Bronchial epithelial cell (primary cell): ENCODE data around the gene MICAL3. TPM values are rescaled to one million over a fixed set of nuclear protein-coding genes. Genes with fewer than 3 reads are reported as not detected.
A peak's percentile ranks its signal among the peaks of the same experiment; 100 is the strongest.

ENCODE experiments used
- DNase-seq: peaks from one replicate; pipeline ENCODE4 v3.0.0-alpha.2; 2010; ENCODE audit warnings: low read depth
- FAIRE-seq: peaks from 2 replicates; lab custom pipeline; 2011; peaks lifted over from hg19 to GRCh38; lab: Jason Lieb, UNC
- H3K27me3 ChIP-seq: 2 replicates; pipeline ENCODE4 v1.5.1; 2011; ENCODE audit warnings: low read length; ENCODE audit not compliant: control insufficient read depth, insufficient read depth
- H3K36me3 ChIP-seq: 2 replicates; pipeline ENCODE4 v1.5.1; 2011; ENCODE audit warnings: low read length; ENCODE audit not compliant: control insufficient read depth, insufficient read depth
- H3K4me3 ChIP-seq: 2 replicates; pipeline ENCODE4 v1.5.1; 2011; ENCODE audit warnings: mild to moderate bottlenecking, low read depth, low read length, control low read depth
- total RNA-seq: library from RNA; depleted of rRNA; stranded (reverse); fragments of >200 nt; gene quantifications from 2 replicates; pipeline ENCODE4 v1.2.1, GENCODE V29; 2014
- TF ChIP-seq, protein P1 (sequence below): IDR thresholded peaks from 2 replicates; pipeline ENCODE4 v1.5.1; 2011; ENCODE audit warnings: mild to moderate bottlenecking, moderate library complexity, low read length, control low read depth, inconsistent platforms; ENCODE audit not compliant: insufficient read depth, severe bottlenecking

MICAL3 gene
- total RNA-seq, 1 donor from 2014 or later = 13.4 TPM

DNA sequence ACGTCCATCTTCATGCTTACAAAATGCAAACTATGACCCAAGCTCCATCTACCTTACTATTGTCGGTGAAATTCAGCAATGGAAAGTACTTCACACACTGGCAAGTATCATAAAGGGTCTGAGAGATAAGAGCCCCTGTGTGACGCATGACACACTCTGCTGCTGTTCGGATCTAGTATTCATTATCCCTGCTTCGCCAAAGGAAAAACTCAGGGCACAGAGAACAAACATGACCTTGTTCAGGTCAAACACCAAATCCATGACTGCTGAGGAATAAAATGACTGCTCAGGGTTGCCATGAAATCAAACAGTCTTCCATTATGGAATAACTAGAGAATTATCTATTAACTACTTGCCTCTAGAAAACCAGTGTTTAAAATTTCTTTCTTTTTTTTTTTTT lies 73.0 kb downstream of the MICAL3 start:
- DNase-seq = no peak
- no peaks in the 10 kb centered on the region for H3K27me3 ChIP-seq
- H3K36me3 ChIP-seq = no peaks in the 10 kb centered on the region
- FAIRE-seq = no peak
- H3K4me3 ChIP-seq = no peak overlapping the region
- TF ChIP-seq, protein P1, sequence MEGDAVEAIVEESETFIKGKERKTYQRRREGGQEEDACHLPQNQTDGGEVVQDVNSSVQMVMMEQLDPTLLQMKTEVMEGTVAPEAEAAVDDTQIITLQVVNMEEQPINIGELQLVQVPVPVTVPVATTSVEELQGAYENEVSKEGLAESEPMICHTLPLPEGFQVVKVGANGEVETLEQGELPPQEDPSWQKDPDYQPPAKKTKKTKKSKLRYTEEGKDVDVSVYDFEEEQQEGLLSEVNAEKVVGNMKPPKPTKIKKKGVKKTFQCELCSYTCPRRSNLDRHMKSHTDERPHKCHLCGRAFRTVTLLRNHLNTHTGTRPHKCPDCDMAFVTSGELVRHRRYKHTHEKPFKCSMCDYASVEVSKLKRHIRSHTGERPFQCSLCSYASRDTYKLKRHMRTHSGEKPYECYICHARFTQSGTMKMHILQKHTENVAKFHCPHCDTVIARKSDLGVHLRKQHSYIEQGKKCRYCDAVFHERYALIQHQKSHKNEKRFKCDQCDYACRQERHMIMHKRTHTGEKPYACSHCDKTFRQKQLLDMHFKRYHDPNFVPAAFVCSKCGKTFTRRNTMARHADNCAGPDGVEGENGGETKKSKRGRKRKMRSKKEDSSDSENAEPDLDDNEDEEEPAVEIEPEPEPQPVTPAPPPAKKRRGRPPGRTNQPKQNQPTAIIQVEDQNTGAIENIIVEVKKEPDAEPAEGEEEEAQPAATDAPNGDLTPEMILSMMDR = no peak

DNA sequence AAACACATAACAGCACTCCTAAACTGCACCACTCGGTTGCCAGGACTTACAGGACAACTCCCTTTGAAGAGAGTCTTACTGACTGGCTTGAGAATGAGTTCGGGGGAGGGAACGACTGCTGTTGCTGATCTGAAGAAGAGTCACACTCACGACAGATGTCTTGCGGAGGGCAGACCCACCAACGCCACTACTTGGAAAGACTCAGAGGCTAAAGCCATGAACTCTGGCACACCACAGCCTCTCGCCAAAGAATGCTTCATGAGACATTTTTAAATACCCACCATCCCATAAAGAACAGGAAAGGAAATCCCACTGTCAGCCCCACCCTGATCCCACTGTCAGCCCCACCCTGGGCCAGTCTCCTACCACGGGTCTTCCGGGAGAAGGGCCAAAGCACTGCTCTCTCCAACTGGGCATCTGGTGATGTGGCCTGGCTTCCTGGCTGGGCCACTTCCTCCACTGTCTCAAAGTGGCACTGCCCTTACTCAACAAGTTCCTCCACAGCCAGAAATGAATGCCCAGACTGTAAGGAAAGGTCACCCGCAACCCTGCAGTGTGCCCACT lies 73.6 kb downstream of the MICAL3 start:
- DNase-seq = no peak
- FAIRE-seq = no peak
- no peaks in the 10 kb centered on the region for H3K36me3 ChIP-seq
- no peak overlapping the region for H3K4me3 ChIP-seq
- TF ChIP-seq, protein P1 = no peak
- no peaks in the 10 kb centered on the region for H3K27me3 ChIP-seq

DNA sequence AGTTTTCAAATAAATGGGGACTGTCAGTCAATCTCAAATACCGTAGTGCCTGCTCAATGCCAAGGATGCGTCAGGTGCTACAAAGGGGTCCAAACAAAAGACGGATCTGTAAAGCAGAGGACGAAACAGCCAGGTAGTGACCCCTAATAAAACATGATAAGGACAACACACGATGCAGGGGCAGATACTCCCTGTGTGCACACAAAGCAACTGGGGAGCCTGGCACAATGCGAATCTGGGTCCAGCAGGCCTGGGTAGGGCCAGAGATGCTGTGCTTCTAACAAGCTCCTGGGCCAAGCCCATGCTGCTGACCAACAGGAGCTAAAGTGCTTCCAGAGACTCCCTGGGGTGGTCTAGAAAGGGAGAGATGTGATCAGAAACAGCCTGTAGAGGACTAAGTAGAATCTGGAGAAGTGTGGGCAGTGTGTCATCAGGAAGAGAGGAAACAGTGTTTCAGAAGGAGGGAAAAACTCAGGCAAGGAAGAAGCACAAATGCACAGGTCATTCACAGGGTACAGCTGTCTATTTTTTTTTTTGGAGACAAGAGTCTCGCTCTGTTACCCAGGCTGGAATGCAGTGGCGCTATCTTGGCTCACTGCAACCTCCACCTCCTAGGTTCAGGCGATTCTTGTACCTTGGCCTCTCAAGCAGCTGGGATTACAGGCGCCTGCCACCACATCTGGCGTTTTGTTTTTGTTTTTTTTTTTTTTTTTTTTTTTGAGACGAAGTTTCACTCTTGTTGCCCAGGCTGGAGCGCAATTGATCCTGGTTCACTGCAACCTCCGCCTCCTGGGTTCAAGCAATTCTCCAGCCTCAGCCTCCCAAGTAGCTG lies 74.5 kb downstream of the MICAL3 start:
- DNase-seq = no peak
- no peaks in the 10 kb centered on the region for H3K27me3 ChIP-seq

DNA sequence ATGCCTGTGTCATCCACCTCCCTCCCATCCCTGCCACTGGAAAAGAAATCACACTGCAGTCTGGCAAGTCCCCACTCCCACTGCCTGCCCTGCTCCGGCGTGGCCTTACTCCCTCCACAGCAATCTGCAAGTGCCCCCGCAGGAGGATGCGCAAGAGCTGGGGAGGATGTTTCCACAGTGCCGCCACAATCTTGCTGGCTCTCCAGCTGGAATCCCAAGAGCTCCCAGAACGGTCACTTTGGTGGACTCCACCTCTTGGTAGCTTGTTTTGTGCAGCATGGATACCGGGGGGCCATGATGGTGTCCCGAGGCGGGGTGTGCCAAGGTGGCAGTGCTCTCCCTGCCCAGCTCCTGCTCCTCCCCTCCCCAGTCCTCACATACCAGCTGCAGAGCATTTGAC lies 76.3 kb downstream of the MICAL3 start:
- H3K4me3 ChIP-seq = no peak overlapping the region
- FAIRE-seq (no peak), DNase-seq (no peak)
- H3K27me3 ChIP-seq = no peaks in the 10 kb centered on the region
- TF ChIP-seq, protein P1 = no peak
- no peaks in the 10 kb centered on the region for H3K36me3 ChIP-seq

More for the DNA sequence above, 74.5 kb downstream of the MICAL3 start:
- Histone ChIP-seq H3K4me3 (no peak overlapping the region), H3K36me3 (no peaks in the 10 kb centered on the region)
- no peak for FAIRE-seq
- TF ChIP-seq, protein P1 = no peak

DNA sequence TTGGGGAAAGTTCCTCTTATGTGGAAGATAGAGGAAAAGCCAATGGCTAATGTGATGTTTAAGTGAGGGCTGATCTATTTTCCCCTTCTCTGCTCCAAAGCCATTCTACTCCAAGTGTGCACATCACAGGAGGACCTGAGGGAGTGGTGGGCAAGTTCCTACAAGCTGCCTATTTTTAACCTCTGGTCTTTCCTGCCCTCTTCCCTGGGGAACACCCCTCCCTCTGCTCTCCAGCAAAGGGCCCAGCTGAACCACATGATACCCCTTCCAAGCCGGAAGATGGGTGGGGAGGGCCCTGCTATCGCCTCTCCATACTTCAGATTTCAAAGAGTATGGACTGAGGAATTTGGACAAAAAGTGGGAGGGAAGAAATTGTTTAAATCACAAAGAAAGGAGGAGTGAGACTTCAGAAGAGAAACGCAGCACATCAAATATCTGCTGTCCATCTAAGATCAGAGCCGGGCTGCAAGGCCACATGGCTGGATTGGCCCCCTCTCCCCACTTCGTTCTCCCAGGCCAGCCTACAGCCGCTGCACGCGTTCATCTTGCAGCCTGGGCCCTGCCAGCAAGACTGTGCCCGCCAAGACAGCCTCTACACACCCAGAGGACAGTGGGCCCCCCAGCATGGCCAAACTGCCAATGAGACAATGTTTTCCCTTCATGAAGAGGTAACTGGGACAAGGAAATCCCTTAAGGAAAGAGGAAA lies 77.5 kb downstream of the MICAL3 start:
- Histone ChIP-seq H3K4me3 (no peak overlapping the region), H3K27me3 (no peaks in the 10 kb centered on the region), H3K36me3 (peaks cover 2% of the 10 kb centered on the region)
- FAIRE-seq (peak; percentile 47), DNase-seq (peak; percentile 80)
- TF ChIP-seq, protein P1 = no peak
